ENCODE results near the gene PKD2L1.
"Not testable (repeated sequence)": the region's sequence is repeated elsewhere in the genome, so short reads cannot be mapped to it uniquely, and the experiment has no call there.

Gene PKD2L1

GRCh38 chr10:100311298-100311697 is 18.7 kb downstream of the PKD2L1 start:
- no peak overlapping the region for H3K4me3 ChIP-seq (ENCODE audit: low read length)
- DNase-seq (ENCODE audit: low read depth): no peak
- TF ChIP-seq, protein P1, sequence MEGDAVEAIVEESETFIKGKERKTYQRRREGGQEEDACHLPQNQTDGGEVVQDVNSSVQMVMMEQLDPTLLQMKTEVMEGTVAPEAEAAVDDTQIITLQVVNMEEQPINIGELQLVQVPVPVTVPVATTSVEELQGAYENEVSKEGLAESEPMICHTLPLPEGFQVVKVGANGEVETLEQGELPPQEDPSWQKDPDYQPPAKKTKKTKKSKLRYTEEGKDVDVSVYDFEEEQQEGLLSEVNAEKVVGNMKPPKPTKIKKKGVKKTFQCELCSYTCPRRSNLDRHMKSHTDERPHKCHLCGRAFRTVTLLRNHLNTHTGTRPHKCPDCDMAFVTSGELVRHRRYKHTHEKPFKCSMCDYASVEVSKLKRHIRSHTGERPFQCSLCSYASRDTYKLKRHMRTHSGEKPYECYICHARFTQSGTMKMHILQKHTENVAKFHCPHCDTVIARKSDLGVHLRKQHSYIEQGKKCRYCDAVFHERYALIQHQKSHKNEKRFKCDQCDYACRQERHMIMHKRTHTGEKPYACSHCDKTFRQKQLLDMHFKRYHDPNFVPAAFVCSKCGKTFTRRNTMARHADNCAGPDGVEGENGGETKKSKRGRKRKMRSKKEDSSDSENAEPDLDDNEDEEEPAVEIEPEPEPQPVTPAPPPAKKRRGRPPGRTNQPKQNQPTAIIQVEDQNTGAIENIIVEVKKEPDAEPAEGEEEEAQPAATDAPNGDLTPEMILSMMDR (conservative IDR thresholded peaks at IDR 0.05; ENCODE audit: low read depth, low read length): no peak

- DNase-seq (ENCODE audit: low read depth): no peak
Measured at GRCh38 chr10:100307684-100308083, 22.3 kb downstream of the PKD2L1 start.

GRCh38 chr10:100306861-100307260 is 23.2 kb downstream of the PKD2L1 start:
- TF ChIP-seq, protein P1 (conservative IDR thresholded peaks at IDR 0.05; ENCODE audit: low read depth, low read length): no peak
- H3K4me3 ChIP-seq (ENCODE audit: low read length): no peak overlapping the region
- no peak for DNase-seq (ENCODE audit: low read depth)

More at GRCh38 chr10:100307684-100308083, 22.3 kb downstream of the PKD2L1 start:
- TF ChIP-seq, protein P1 (conservative IDR thresholded peaks at IDR 0.05; ENCODE audit: low read depth, low read length): no peak
- H3K4me3 ChIP-seq (ENCODE audit: low read length): no peak overlapping the region

GRCh38 chr10:100304414-100304813 is 25.6 kb downstream of the PKD2L1 start:
- no peak overlapping the region for H3K4me3 ChIP-seq (ENCODE audit: low read length)
- no peak for DNase-seq (ENCODE audit: low read depth)
- TF ChIP-seq, protein P1 (conservative IDR thresholded peaks at IDR 0.05; ENCODE audit: low read depth, low read length): no peak

GRCh38 chr10:100303724-100304319 is 26.2 kb downstream of the PKD2L1 start:
- no peak overlapping the region for H3K4me3 ChIP-seq (ENCODE audit: low read length)
- TF ChIP-seq, protein P1 (conservative IDR thresholded peaks at IDR 0.05; ENCODE audit: low read depth, low read length): peak; percentile 73
- peak; percentile 8 for DNase-seq (ENCODE audit: low read depth)

DNA sequence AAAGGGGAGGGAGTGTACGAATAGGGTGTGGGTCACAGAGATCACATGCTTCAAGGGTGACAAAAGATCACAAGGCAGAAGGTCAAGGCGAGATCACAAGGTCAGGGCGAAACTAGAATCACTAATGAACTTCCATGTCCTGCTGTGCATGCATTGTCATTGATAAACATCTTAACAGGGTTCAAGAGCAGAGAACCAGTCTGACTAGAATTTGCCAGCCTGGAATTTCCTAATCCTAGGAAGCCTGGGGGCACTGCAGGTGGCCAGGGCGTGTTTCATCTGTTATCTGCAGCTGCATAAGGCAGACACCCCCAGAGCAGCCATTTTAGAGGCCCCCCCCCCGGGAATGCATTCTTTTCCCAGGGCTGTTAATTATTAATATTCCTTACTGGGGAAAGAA is 28.9 kb downstream of the PKD2L1 start:
- not testable (repeated sequence) for DNase-seq (ENCODE audit: low read depth); H3K4me3 ChIP-seq (ENCODE audit: low read length)

DNA sequence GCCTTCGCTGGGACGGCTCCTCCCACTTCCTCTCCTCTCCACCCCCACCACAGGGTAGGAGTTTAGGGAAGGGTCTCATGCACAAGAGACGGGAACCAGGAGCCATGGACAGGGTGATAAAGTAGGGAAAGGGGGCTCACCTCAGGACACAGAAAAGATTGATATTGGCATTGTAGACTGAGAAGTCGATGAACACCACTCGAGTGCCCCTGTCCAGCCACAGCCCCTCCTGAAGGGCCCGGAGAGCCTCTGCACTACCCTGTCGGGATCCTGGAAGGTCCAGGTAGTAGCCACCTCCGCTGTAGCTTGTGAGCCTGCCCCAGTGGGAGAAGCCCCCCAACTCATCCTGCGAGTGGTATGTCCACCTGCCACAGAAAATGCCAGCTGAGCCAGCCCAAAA is 32.8 kb downstream of the PKD2L1 start:
- no peak overlapping the region for H3K4me3 ChIP-seq (ENCODE audit: low read length)
- TF ChIP-seq, protein P1 (conservative IDR thresholded peaks at IDR 0.05; ENCODE audit: low read depth, low read length): no peak
- DNase-seq (ENCODE audit: low read depth): no peak
